ENCODE data around the gene INPP4A. TPM values are rescaled to one million over a fixed set of nuclear protein-coding genes. Genes with fewer than 3 reads are reported as not detected.

The INPP4A gene
- total RNA-seq, 4 donors from 2014 or later, result 22.8 to 35.8 (median 25.4) TPM

DNA sequence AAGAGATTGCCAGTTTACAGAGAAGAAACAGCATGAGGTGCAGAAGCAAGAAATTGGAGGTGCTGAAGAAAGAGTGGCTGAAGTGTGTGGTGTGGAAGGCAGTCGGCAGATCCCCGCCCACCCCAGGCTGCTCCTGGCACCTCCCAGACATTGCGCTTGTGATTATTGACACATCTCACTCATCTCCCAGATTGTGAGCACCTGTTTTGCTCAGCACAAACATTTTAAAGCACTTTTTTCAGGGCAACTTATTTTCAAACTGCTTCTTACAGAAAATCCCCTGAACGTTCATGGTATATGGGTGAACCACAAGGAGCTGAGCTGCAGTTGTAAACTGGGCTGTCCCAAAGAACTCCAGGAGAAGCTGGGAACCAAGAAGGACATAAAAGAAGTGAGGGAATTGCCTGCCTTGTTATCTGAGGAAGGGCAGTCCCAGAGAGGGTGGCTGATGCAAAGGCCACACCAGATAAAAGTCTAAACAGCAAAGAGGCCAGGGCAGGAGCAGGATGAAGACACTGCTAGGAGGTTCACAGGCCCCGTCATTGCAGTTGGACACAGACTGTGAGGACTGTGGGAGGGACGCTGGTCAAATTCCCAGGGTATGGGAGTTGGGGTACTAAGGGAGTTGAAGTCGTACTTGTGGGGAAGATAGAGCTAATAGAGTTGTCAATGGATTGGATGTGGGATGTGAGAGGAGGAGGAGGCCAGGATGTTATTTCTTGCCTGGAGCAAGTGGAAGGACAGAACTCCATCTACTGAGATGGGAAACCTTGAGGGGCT, 65.1 kb downstream of the INPP4A start:
- no peaks in the 10 kb centered on the region for H3K27me3 ChIP-seq
- intact Hi-C loops (cut with DNase I; ENCODE audit: low total_unique reads) (loop anchor here (10.0 kb wide), 1 partner anchor 65 kb away; the partner anchor contains the start of gene INPP4A), in situ Hi-C loops (cut with MboI; ENCODE audit: low pct_ligation_motif_present in 1 of 4, low pct_unique_long_range_greater_than_20kb in 1 of 4, low sequenced_read_pairs in 3 of 4) (loop anchor here in 1 of 4 donors (25.0 kb wide), 1 partner anchor 97 kb away; no protein-coding TSS in a partner anchor)
- no peak for TF ChIP-seq POLR2AphosphoS5 (IDR thresholded peaks at IDR 0.05)
- TF ChIP-seq, protein P1, sequence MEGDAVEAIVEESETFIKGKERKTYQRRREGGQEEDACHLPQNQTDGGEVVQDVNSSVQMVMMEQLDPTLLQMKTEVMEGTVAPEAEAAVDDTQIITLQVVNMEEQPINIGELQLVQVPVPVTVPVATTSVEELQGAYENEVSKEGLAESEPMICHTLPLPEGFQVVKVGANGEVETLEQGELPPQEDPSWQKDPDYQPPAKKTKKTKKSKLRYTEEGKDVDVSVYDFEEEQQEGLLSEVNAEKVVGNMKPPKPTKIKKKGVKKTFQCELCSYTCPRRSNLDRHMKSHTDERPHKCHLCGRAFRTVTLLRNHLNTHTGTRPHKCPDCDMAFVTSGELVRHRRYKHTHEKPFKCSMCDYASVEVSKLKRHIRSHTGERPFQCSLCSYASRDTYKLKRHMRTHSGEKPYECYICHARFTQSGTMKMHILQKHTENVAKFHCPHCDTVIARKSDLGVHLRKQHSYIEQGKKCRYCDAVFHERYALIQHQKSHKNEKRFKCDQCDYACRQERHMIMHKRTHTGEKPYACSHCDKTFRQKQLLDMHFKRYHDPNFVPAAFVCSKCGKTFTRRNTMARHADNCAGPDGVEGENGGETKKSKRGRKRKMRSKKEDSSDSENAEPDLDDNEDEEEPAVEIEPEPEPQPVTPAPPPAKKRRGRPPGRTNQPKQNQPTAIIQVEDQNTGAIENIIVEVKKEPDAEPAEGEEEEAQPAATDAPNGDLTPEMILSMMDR (IDR thresholded peaks at IDR 0.05), result no peak
- TF ChIP-seq POLR2A (IDR thresholded peaks at IDR 0.05), result no peak
- TF ChIP-seq EP300 (IDR thresholded peaks at IDR 0.05; ENCODE audit: low read depth), result no peak
- no peaks in the 10 kb centered on the region for H3K36me3 ChIP-seq
- peaks cover 17 to 51% (median 27%) of the 10 kb centered on the region in 4 donors for H3K4me1 ChIP-seq
- H3K4me3 ChIP-seq, result no peak overlapping the region
- H3K9me3 ChIP-seq, result no peaks in the 10 kb centered on the region
- H3K27ac ChIP-seq, result peak overlapping the region in 1 of 4 donors; percentile 69
- DNase-seq, result no peak
- 93 to 98% methylated on average over 4 to 7 of the region's 7 CpGs for WGBS, 2 donors (ENCODE audit: low coverage in 1 of 2)

DNA sequence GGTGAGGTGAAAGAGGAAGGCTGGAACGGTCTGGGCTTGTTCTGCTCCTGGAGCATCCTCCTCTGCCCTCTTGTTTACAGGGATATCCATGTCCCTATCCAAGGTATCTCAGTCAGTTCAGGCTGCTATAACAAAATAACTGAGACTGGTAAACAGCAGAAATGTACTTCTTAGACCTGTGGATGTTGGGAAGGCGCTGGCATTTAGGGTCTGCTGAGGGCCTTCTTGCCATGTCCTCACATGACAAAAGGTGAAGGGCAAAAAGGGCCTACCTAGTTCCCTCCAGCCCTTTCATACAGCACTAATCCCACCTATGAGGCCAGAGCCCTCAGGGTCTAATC, 65.6 kb downstream of the INPP4A start:
- in situ Hi-C loops (cut with MboI; ENCODE audit: low pct_ligation_motif_present in 1 of 4, low pct_unique_long_range_greater_than_20kb in 1 of 4, low sequenced_read_pairs in 3 of 4) (loop anchor here in 1 of 4 donors (25.0 kb wide), 1 partner anchor 98 kb away; no protein-coding TSS in a partner anchor), intact Hi-C loops (cut with DNase I; ENCODE audit: low total_unique reads) (loop anchor here (10.0 kb wide), 1 partner anchor 65 kb away; the partner anchor contains the start of gene INPP4A)
- Histone ChIP-seq H3K4me1 (peaks cover 17 to 51% (median 26%) of the 10 kb centered on the region in 4 donors), H3K36me3 (no peaks in the 10 kb centered on the region), H3K9me3 (no peaks in the 10 kb centered on the region), H3K4me3 (no peak overlapping the region), H3K27me3 (no peaks in the 10 kb centered on the region), H3K27ac (no peak overlapping the region)
- 100% methylated on average over 2 of the region's 2 CpGs; no CpG with 5 or more reads in 1 of the 2 donors for WGBS, 2 donors (ENCODE audit: low coverage in 1 of 2)
- no peak for DNase-seq
- no peak for TF ChIP-seq POLR2AphosphoS5 (IDR thresholded peaks at IDR 0.05)
- TF ChIP-seq POLR2A (IDR thresholded peaks at IDR 0.05), result no peak
- no peak for TF ChIP-seq EP300 (IDR thresholded peaks at IDR 0.05; ENCODE audit: low read depth)
- TF ChIP-seq, protein P1 (IDR thresholded peaks at IDR 0.05), result no peak

DNA sequence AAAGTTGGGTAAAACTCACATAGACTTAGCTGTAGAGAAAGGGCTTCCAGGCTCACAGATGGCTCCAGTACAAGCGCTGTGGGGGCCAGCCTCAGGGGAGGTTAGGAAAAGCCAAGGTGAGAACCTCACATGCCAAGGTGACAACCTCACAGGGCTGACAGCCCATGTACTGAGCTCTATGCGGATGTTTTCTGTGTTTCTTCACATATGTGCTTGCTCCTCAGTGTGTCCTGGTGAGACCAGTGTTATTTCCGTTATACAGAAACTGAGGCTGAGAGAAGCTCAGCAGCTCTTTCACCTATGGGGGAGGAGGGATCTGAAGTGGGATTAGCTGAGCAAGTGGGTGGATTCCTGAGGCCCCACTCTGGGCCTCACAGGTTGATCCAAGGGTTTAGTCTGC, 67.3 kb downstream of the INPP4A start:
- peaks cover 7 to 39% (median 19%) of the 10 kb centered on the region in 4 donors for H3K4me1 ChIP-seq
- DNase-seq, result no peak

DNA sequence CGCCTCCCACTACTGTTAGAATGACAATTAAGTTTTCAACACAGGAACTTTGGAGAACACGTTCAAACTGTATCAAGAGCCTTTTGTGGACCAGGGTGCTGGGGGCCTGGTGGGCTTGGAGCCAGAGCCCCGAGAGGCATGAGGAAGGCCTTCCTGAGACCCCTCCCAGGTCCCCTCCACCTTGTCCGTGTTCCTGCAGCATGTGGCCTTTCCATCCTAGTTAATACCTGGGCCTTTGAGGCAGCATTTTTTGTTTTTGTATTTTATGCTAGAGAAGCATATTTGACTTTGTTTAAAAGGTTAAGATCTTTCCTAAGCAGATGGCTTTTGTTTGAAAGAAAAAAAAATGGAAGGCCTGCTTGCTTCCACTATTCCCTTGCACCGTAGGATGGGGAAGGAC, 68.0 kb downstream of the INPP4A start:
- Histone ChIP-seq H3K27me3 (no peaks in the 10 kb centered on the region), H3K4me1 (peaks cover 7 to 37% (median 17%) of the 10 kb centered on the region in 4 donors), H3K27ac (no peak overlapping the region), H3K9me3 (no peaks in the 10 kb centered on the region), H3K36me3 (no peaks in the 10 kb centered on the region), H3K4me3 (no peak overlapping the region)
- no peak for DNase-seq
- intact Hi-C loops (cut with DNase I; ENCODE audit: low total_unique reads), result loop anchor here (10.0 kb wide), 1 partner anchor 68 kb away; the partner anchor contains the start of gene INPP4A
- TF ChIP-seq POLR2AphosphoS5 (IDR thresholded peaks at IDR 0.05) (no peak), POLR2A (IDR thresholded peaks at IDR 0.05) (no peak), EP300 (IDR thresholded peaks at IDR 0.05; ENCODE audit: low read depth) (no peak)
- TF ChIP-seq, protein P1 (IDR thresholded peaks at IDR 0.05), result no peak
- in situ Hi-C loops (cut with MboI; ENCODE audit: low pct_ligation_motif_present in 1 of 4, low pct_unique_long_range_greater_than_20kb in 1 of 4, low sequenced_read_pairs in 3 of 4), result loop anchor here in 1 of 4 donors (25.0 kb wide), 1 partner anchor 100 kb away; no protein-coding TSS in a partner anchor
- 99 to 100% methylated on average over 2 to 5 of the region's 5 CpGs for WGBS, 2 donors (ENCODE audit: low coverage in 1 of 2)

More for the DNA sequence above, 67.3 kb downstream of the INPP4A start:
- in situ Hi-C loops (cut with MboI; ENCODE audit: low pct_ligation_motif_present in 1 of 4, low pct_unique_long_range_greater_than_20kb in 1 of 4, low sequenced_read_pairs in 3 of 4), result loop anchor here in 1 of 4 donors (25.0 kb wide), 1 partner anchor 100 kb away; no protein-coding TSS in a partner anchor
- Histone ChIP-seq H3K36me3 (no peaks in the 10 kb centered on the region), H3K27ac (no peak overlapping the region), H3K4me3 (no peak overlapping the region), H3K27me3 (no peaks in the 10 kb centered on the region), H3K9me3 (no peaks in the 10 kb centered on the region)
- TF ChIP-seq POLR2A (IDR thresholded peaks at IDR 0.05), result no peak
- TF ChIP-seq EP300 (IDR thresholded peaks at IDR 0.05; ENCODE audit: low read depth), result no peak
- TF ChIP-seq POLR2AphosphoS5 (IDR thresholded peaks at IDR 0.05), result no peak
- TF ChIP-seq, protein P1 (IDR thresholded peaks at IDR 0.05), result no peak
- WGBS, 2 donors (ENCODE audit: low coverage in 1 of 2), result 97% methylated on average over 3 of the region's 3 CpGs; no CpG with 5 or more reads in 1 of the 2 donors
- intact Hi-C loops (cut with DNase I; ENCODE audit: low total_unique reads), result loop anchor here (10.0 kb wide), 1 partner anchor 67 kb away; the partner anchor contains the start of gene INPP4A
